SK-N-MC (cell line): ENCODE data around the gene RAB35.

ENCODE experiments used
- EZH2 ChIP-seq: fragments of 200-600 bp; sonication (generic); IDR thresholded peaks from one replicate; pipeline ENCODE4 v1.6.1; 2017; ENCODE audit warnings: antibody characterized with exemption
- POLR2AphosphoS5 ChIP-seq: IDR thresholded peaks from 2 replicates; pipeline ENCODE4 v1.6.1; 2012; ENCODE audit warnings: mild to moderate bottlenecking, low read depth, low read length, borderline replicate concordance

DNA sequence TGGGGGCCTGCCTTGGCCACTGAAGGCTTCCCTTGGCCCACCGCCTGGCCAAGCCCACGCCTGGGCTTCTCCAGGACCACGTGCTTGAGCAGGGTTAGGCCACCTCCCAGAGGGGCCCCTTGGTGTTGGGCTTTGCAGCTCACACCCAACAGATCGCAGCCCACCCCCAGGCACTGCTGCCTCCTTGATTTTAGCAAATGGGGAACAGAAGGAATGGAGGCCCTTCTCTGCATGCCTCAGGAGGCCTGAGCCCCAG is 23.3 kb downstream of the RAB35 start:
- TF ChIP-seq POLR2AphosphoS5 (no peak), EZH2 (no peak)
